ENCODE data around the gene MMP3.

MMP3 gene

GRCh38 chr11:102831489-102832440, 11.6 kb downstream of the MMP3 start:
- peak; percentile 81 for DNase-seq

- no peak for DNase-seq
These were observed 12.3 kb downstream of the MMP3 start for GRCh38 chr11:102831128-102831488.

- DNase-seq: no peak
These were observed 13.2 kb downstream of the MMP3 start for GRCh38 chr11:102830001-102830727.

- no peak for DNase-seq
These were observed 14.0 kb downstream of the MMP3 start for GRCh38 chr11:102829316-102830000.

- no peak for DNase-seq
These were observed 18.9 kb downstream of the MMP3 start for GRCh38 chr11:102824556-102824955.

GRCh38 chr11:102819491-102819890, 23.9 kb downstream of the MMP3 start:
- DNase-seq: no peak

GRCh38 chr11:102813484-102813883, 29.9 kb downstream of the MMP3 start:
- DNase-seq: no peak

- DNase-seq: no peak
These were observed 31.2 kb downstream of the MMP3 start for GRCh38 chr11:102812188-102812587.

- DNase-seq: no peak
These were observed 32.3 kb downstream of the MMP3 start for GRCh38 chr11:102810950-102811660.

- DNase-seq: no peak
These were observed 33.4 kb downstream of the MMP3 start for GRCh38 chr11:102809971-102810370.

GRCh38 chr11:102807921-102808320, 35.5 kb downstream of the MMP3 start:
- peak; percentile 25 for DNase-seq

- no peak for DNase-seq
These were observed 37.1 kb downstream of the MMP3 start for GRCh38 chr11:102806296-102806695.

- DNase-seq: no peak
These were observed 41.1 kb downstream of the MMP3 start for GRCh38 chr11:102802341-102802740.

GRCh38 chr11:102800767-102801166, 42.6 kb downstream of the MMP3 start:
- DNase-seq: peak; percentile 50

- no peak for DNase-seq
These were observed 43.6 kb downstream of the MMP3 start for GRCh38 chr11:102799681-102800340.

- DNase-seq: no peak
These were observed 45.2 kb downstream of the MMP3 start, which contains the start of gene MMP1 for GRCh38 chr11:102798012-102798746. TSS of gene MMP1 (minus strand) at chr11:102798160. CDS start at chr11:102798092, 68 bp downstream.

GRCh38 chr11:102794382-102794781, 49.0 kb downstream of the MMP3 start:
- DNase-seq: no peak

- DNase-seq: no peak
These were observed 49.6 kb downstream of the MMP3 start for GRCh38 chr11:102793677-102794290.

GRCh38 chr11:102792604-102793003, 50.8 kb downstream of the MMP3 start:
- no peak for DNase-seq

GRCh38 chr11:102791271-102792036, 52.0 kb downstream of the MMP3 start:
- no peak for DNase-seq
